ENCODE results near the gene TNS3.

The TNS3 gene

DNA sequence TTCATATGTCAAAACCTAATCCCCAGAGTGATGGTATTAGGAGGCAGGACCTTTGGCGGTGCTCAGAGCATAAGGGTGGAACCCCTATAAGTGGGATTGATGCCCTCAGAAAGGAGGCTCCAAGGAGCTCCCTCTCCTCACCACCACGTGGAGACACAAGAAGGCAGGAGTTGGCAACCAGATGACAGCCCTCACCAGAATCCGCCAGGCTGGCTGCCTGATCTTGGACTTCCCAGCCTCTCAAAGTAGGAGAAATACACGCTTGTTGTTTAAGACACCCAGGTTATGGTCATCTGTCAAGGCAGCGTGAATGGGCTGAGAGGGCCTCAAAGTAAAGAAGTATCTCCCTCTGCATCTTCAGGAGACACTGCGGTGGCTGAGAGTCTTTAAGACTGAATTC is 187.7 kb downstream of the TNS3 start:
- Histone ChIP-seq H4K20me1 (ENCODE audit: control insufficient read depth, insufficient read depth, low read depth, low read length) (no peaks in the 10 kb centered on the region), H3K36me3 (ENCODE audit: control insufficient read depth, low read length) (no peaks in the 10 kb centered on the region), H3K4me3 (ENCODE audit: low read length) (no peak overlapping the region), H3K27ac (ENCODE audit: low read depth, low read length) (no peak overlapping the region), H3K9me3 (ENCODE audit: control insufficient read depth, insufficient read depth, low read length) (no peaks in the 10 kb centered on the region), H3K27me3 (ENCODE audit: control insufficient read depth, low read length) (no peaks in the 10 kb centered on the region), H3K9me2 (replicated peaks; ENCODE audit: control insufficient read depth, low read length) (no peaks in the 10 kb centered on the region), H3K4me1 (ENCODE audit: control insufficient read depth, low read length) (peaks cover 9% of the 10 kb centered on the region), H3K4me2 (ENCODE audit: low read length) (no peak overlapping the region), H3K79me2 (ENCODE audit: control insufficient read depth, low read length) (no peaks in the 10 kb centered on the region), H3F3A (ENCODE audit: control insufficient read depth, insufficient read depth) (no peaks in the 10 kb centered on the region)
- no peak for TF ChIP-seq EZH2phosphoT487 (IDR thresholded peaks at IDR 0.05; ENCODE audit: borderline replicate concordance, low read length)
- TF ChIP-seq, protein P1, sequence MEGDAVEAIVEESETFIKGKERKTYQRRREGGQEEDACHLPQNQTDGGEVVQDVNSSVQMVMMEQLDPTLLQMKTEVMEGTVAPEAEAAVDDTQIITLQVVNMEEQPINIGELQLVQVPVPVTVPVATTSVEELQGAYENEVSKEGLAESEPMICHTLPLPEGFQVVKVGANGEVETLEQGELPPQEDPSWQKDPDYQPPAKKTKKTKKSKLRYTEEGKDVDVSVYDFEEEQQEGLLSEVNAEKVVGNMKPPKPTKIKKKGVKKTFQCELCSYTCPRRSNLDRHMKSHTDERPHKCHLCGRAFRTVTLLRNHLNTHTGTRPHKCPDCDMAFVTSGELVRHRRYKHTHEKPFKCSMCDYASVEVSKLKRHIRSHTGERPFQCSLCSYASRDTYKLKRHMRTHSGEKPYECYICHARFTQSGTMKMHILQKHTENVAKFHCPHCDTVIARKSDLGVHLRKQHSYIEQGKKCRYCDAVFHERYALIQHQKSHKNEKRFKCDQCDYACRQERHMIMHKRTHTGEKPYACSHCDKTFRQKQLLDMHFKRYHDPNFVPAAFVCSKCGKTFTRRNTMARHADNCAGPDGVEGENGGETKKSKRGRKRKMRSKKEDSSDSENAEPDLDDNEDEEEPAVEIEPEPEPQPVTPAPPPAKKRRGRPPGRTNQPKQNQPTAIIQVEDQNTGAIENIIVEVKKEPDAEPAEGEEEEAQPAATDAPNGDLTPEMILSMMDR (IDR thresholded peaks at IDR 0.05; ENCODE audit: low read depth, low read length, poor library complexity, severe bottlenecking) = no peak

DNA sequence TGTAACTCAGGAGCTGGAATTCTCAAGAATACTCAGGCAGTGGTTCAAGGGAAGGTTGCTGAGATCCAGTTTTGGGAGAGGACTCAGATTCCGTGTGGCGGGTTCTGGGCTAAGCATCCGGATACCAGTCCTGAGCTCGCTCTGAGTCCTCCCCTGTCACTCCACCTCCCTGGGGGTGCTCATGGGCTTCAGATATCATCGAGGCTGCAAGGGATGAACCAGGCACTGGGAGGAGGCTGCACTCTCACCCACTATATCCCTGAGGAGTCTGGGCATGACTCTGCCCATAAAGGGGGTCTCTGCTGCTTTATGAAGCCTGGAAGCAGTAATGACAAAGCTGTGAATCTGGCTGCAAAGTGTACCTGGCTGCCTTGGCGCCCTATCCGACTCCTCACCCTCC is 188.5 kb downstream of the TNS3 start:
- H3K4me1 ChIP-seq (ENCODE audit: control insufficient read depth, low read length) = peaks cover 11% of the 10 kb centered on the region
- TF ChIP-seq, protein P1 (IDR thresholded peaks at IDR 0.05; ENCODE audit: low read depth, low read length, poor library complexity, severe bottlenecking) = no peak
- TF ChIP-seq EZH2phosphoT487 (IDR thresholded peaks at IDR 0.05; ENCODE audit: borderline replicate concordance, low read length) = no peak
- no peak overlapping the region for H3K4me2 ChIP-seq (ENCODE audit: low read length)
- no peak overlapping the region for H3K4me3 ChIP-seq (ENCODE audit: low read length)
- H3K79me2 ChIP-seq (ENCODE audit: control insufficient read depth, low read length) = no peaks in the 10 kb centered on the region
- no peaks in the 10 kb centered on the region for H3K36me3 ChIP-seq (ENCODE audit: control insufficient read depth, low read length)
- no peak overlapping the region for H3K27ac ChIP-seq (ENCODE audit: low read depth, low read length)
- no peaks in the 10 kb centered on the region for H3K9me3 ChIP-seq (ENCODE audit: control insufficient read depth, insufficient read depth, low read length)
- H3F3A ChIP-seq (ENCODE audit: control insufficient read depth, insufficient read depth) = no peaks in the 10 kb centered on the region
- no peaks in the 10 kb centered on the region for H3K9me2 ChIP-seq (replicated peaks; ENCODE audit: control insufficient read depth, low read length)
- H4K20me1 ChIP-seq (ENCODE audit: control insufficient read depth, insufficient read depth, low read depth, low read length) = no peaks in the 10 kb centered on the region
- H3K27me3 ChIP-seq (ENCODE audit: control insufficient read depth, low read length) = no peaks in the 10 kb centered on the region

DNA sequence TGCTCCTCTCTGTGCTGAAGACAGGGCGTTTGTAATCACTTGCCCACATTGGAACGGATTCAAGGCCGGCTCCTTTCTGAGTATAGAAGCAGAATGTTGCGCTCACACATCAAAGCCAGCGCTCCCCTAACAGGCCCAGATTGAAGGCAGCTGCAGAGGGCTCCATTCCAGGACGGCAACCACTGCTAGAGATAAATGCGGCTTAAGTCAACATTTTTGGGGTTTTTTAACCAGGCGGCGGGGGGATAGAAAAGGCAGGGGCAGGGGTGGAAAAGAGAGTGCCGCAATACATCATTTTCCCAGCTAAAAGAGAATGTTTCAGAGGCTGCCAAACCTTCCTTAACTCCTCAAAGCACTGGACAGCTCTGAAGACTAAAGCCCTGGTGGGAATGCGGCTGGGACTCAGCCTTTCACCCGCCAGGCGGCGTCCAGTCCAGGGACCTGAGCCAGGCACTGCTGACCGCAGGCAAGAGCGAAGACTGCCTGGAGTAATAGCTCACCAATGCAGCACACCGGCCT is 189.6 kb downstream of the TNS3 start:
- no peaks in the 10 kb centered on the region for H3F3A ChIP-seq (ENCODE audit: control insufficient read depth, insufficient read depth)
- peaks cover 11% of the 10 kb centered on the region for H3K4me1 ChIP-seq (ENCODE audit: control insufficient read depth, low read length)
- no peaks in the 10 kb centered on the region for H3K9me3 ChIP-seq (ENCODE audit: control insufficient read depth, insufficient read depth, low read length)
- no peaks in the 10 kb centered on the region for H4K20me1 ChIP-seq (ENCODE audit: control insufficient read depth, insufficient read depth, low read depth, low read length)
- TF ChIP-seq, protein P1 (IDR thresholded peaks at IDR 0.05; ENCODE audit: low read depth, low read length, poor library complexity, severe bottlenecking) = no peak
- no peak for TF ChIP-seq EZH2phosphoT487 (IDR thresholded peaks at IDR 0.05; ENCODE audit: borderline replicate concordance, low read length)
- H3K27ac ChIP-seq (ENCODE audit: low read depth, low read length) = no peak overlapping the region
- no peaks in the 10 kb centered on the region for H3K79me2 ChIP-seq (ENCODE audit: control insufficient read depth, low read length)
- H3K9me2 ChIP-seq (replicated peaks; ENCODE audit: control insufficient read depth, low read length) = no peaks in the 10 kb centered on the region
- no peaks in the 10 kb centered on the region for H3K27me3 ChIP-seq (ENCODE audit: control insufficient read depth, low read length)
- H3K36me3 ChIP-seq (ENCODE audit: control insufficient read depth, low read length) = no peaks in the 10 kb centered on the region
- no peak overlapping the region for H3K4me2 ChIP-seq (ENCODE audit: low read length)
- no peak overlapping the region for H3K4me3 ChIP-seq (ENCODE audit: low read length)

Measured in DOHH2 (cell line).